ENCODE data around the gene WWOX. TPM values are rescaled to one million over a fixed set of nuclear protein-coding genes. Genes with fewer than 3 reads are reported as not detected.

The WWOX gene
- total RNA-seq, 4 donors from 2014 or later, result 21.4 to 55.6 (median 33.2) TPM

DNA sequence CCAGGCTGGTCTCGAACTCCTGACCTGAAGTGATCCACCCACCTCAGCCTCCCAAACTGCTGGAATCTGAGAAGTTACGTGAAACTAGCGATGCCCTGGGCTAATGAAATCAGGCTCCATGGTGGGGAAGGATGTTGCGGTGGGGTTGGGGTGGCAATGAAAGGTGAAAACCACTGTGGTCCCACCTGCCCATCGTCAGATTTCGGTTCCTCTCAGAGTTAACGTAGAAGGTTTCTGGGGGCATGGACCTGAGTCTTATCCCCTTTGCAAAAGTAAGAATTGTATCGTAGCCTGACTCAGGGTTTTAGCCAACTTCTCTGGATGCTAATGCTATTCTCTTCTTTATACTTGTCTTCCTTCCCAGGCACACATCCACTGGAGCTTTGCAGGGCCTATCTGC is 402.3 kb downstream of the WWOX start:
- TF ChIP-seq, protein P1, sequence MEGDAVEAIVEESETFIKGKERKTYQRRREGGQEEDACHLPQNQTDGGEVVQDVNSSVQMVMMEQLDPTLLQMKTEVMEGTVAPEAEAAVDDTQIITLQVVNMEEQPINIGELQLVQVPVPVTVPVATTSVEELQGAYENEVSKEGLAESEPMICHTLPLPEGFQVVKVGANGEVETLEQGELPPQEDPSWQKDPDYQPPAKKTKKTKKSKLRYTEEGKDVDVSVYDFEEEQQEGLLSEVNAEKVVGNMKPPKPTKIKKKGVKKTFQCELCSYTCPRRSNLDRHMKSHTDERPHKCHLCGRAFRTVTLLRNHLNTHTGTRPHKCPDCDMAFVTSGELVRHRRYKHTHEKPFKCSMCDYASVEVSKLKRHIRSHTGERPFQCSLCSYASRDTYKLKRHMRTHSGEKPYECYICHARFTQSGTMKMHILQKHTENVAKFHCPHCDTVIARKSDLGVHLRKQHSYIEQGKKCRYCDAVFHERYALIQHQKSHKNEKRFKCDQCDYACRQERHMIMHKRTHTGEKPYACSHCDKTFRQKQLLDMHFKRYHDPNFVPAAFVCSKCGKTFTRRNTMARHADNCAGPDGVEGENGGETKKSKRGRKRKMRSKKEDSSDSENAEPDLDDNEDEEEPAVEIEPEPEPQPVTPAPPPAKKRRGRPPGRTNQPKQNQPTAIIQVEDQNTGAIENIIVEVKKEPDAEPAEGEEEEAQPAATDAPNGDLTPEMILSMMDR (IDR thresholded peaks at IDR 0.05), result no peak
- DNase-seq (ENCODE audit: low spot score), result no peak
- ATAC-seq (ENCODE audit: low FRiP score), result no peak

DNA sequence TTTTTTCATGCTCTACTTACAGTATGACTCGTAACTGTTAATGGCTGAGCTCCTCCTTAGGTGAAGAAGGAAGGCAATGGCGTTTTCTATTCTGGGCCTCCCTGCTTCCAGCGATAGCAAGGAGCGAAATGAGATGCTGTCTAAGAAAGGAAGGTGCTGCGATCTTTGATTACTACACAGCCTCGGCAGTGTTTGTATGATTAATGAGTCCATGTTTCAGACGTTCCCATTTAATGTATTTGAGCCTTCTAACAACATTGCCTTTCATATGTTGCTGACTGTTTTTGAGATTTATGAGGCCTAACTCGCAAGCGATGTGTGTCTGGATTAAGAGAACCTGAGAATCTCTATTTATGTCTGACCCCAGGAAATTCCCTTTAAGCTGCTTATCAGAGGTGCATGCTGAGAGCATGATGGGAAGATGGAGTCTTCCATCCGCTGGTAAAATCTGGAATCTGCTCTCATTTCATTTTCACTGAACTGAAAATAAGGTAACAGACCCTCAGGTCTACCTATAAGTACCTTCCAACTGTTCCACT is 403.4 kb downstream of the WWOX start:
- ATAC-seq (ENCODE audit: low FRiP score) (no peak), DNase-seq (ENCODE audit: low spot score) (no peak)
- TF ChIP-seq, protein P1 (IDR thresholded peaks at IDR 0.05), result no peak

DNA sequence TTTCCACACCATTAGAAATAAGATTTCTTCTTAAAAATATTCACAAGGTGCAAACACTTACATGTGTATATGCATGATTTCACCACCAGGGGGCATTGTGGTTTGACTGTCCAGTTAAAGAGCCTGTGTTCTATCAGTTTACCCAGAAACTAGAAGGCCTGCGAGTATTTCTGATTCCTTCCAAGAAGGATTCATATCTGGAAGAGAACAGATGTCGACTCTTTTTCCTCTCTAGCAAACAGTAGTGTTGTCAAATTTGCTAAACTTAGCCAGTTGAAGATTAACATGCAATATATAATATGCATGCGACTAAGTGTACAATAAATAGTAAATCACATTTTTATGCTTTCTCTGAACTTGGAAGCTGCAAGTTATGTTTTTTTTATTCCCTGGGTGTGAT is 404.1 kb downstream of the WWOX start:
- TF ChIP-seq, protein P1 (IDR thresholded peaks at IDR 0.05), result peak in 1 of 3 donors; percentile 87
- ATAC-seq (ENCODE audit: low FRiP score), result no peak
- no peak for DNase-seq (ENCODE audit: low spot score)

DNA sequence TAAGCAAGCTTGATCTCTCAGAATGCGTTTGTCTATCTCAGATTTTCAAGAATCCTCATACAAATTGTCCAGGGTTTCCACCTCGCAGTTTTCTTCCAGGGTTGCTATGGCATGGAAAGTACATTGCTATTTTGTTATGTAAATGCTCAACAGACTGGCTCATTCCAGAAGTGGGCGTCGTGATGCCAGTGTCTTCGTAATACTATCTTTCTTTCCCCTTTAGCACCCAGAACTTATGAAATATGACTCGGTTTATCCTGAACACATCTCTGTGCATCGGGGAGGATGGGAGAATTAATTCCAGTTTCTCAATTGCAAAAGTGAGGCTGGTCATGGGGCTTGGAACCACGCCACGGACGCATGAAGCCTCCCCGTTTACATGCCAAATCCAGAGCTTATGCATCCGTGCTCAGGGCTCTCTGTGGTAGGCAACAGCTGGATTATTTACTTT is 405.0 kb downstream of the WWOX start:
- DNase-seq (ENCODE audit: low spot score), result peak; percentile 39
- TF ChIP-seq, protein P1 (IDR thresholded peaks at IDR 0.05), result no peak
- peak; percentile 55 for ATAC-seq (ENCODE audit: low FRiP score)

DNA sequence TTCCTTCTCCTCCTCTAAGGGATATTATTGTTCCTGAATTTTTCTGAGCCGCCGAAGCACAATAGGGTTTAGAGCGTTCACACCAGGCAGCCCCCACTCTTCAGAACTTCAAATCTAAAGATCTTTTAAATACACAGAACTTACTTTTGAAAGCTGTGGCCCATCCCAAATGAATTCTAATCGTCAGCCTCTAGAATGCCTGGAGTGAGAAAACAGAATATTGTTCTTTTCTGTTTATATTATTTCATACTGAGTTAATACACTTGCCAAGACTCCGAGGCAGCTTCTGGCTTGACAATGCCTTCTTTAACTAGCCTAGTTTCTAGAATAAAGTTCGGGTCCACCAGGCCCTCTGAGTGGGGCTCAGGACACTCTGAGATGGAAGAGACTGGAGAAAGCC is 405.6 kb downstream of the WWOX start:
- TF ChIP-seq, protein P1 (IDR thresholded peaks at IDR 0.05), result no peak
- ATAC-seq (ENCODE audit: low FRiP score), result no peak
- no peak for DNase-seq (ENCODE audit: low spot score)

DNA sequence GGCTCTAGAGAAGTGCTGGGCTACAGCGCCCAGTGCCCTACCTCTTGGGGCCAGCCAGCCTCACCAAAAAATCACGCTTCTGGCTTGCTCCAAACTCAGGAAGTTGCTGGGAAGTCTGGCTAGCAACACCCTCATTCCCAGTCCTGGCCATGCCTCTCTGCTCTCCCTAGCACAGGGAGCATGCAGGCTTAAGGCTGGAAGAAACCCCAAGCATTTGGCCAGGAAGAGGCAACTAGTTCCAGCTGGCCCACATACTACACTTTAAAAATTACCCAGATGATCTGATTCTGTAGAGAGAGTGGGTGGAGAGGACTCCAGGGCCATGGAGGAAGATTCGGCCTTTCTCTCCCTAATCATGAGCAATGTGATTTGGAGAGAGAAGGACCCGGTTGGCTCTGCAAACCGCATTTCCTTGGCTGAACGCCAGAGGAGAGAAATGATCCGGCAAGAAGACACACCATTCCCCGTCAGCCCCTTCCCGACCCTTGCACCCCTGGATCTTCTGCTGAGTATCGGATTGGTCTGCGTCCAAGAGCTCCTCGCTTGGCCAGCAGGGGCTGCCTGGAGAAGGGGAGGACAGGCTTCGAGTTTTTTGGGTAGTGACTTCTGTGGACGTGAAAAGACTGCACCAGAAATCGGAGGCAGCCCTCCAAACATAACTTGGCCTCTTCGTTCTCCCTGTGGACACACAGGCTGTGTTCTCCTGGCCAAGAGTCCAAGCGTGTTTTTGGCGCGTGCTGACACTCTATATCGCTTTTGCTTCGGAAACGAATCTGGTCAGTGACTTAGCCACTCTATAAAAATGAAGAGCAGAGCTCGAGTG is 406.3 kb downstream of the WWOX start:
- DNase-seq (ENCODE audit: low spot score) (peak; percentile 44), ATAC-seq (ENCODE audit: low FRiP score) (peak; percentile 77)
- TF ChIP-seq, protein P1 (IDR thresholded peaks at IDR 0.05), result no peak
